Stimulated activated CD8-positive, alpha-beta memory T cell treated with anti-CD3 and anti-CD28 coated beads, Interleukin-12 subunit alpha, Interleukin-12 subunit beta, amount 100 ng/mL, for 24 hours (primary cell): ENCODE data around the gene DNAJC6.
"Not testable (repeated sequence)": the region's sequence is repeated elsewhere in the genome, so short reads cannot be mapped to it uniquely, and the experiment has no call there.

Source experiments
- DNase-seq: peaks from one replicate; pipeline ENCODE4 v3.0.0-alpha.2; 2020; ENCODE audit errors: extremely low read depth

Gene DNAJC6

DNA sequence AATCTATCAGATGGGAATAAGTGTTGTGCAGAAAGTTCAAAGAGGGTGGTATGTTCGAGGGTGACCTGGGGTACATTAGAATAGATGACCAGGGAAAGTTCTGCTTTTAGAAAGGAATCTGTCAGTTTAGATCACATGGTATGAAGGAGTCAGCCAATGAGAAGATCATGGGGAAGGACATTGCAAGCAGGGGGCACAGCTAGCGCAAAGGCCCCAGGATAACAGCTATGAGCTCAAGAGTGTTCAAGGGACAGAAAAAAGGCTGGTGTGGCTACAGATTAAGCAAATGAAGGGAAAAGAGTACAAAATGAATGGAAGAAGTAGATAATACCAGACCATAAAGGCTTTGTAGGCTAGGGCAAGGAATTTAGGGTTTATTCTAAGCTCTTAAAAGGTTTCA, 119.7 kb downstream of the DNAJC6 start:
- DNase-seq = no peak

DNA sequence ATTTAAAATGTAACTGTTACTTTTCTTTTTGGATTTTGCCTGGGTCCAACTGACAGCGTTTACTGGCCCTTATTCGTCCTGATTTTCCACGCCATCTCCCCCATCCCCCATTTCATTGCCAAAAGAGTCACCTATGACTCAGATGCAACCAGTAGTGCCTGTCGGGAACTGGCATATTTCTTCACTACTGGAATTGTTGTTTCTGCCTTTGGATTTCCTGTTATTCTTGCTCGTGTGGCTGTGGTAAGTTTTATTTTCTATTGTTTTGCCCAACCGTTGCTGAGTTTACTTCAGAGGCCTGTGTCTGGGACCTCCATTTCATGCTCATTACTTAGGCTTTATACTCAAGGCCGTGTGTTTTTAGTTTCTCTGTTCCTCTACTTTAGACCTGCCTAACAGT, 120.5 kb downstream of the DNAJC6 start:
- no peak for DNase-seq

DNA sequence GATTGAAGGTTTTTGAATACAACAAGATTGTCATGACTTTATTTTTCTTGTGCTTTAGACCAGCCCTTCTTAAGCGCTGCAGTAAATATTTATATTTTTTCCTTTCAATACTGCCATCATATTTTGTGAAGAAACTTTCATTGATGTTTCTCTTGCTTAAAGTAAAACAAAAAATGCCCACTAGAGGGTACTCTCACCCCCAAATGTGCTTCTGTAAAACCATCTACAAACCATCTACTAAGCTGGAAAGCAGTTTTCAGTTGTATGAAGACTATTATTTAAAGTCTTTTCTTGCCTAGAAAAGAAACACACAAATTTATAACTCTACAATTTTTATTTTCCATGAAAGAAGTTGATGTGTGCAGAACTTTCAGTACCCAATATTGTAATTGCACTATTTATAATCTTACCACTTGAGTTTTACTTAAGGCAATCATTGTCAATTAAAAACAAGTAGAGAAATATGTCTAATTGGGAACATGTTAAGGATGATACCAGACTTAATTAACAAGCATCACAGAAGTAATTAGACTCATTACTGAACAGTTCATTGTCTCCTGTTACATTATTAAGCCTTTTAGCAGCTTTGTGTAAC, 121.9 kb downstream of the DNAJC6 start:
- DNase-seq = no peak

DNA sequence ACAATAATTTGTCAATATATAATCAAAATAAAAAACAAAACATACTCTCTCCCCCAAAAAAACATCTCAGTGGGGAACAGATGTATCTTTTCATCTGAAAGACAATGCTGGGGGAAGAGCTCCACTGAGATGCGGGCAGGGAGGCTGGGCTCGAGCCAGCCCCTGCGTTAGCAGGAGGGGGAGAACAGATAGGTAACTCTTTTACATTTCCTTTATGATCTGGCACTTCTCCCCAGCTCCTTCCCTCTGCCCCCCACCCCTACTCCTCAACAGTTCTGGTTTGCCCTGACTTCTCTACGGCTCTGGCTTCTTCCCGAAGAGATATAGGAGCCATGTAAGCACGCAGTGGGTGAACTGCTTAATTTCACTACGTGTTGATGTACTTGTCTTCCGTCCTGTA, 123.6 kb downstream of the DNAJC6 start:
- DNase-seq = no peak

DNA sequence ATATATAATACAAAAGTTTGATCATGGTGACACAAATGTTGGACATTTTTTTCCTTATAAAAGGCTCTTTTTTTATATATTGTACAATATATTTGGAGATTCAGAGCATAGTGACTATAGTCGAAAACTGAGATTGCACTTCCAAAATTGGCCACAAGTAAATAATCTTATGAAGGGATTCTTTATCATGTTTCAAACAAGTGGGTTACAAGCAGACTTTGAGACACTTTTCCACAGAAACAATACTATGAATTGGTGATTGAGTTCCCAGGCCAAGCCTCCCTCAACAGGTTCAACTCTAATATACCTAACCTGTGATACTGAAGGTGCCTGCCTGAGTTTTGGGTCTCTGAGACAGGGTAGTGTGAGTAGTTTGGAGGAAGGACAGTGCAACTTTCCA, 124.9 kb downstream of the DNAJC6 start:
- DNase-seq = no peak

DNA sequence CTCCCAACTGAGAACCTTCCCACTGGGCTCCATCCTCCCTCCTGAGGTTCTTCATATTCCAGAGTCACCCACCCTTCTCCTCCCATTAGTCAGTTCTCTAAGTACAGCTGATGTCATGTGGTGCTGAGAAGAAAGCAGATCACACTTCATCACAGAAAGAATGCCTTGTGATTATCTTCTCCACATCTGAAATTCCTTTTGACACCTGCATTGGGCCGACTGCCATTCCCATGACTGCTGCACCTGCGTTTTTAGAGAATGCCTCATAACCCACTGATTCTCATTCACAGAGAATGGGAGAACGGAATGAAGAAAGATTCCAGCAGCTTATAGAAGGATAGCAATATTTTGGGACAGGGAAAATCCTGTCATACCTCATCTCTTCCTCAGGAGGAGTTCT, 125.4 kb downstream of the DNAJC6 start:
- no peak for DNase-seq

DNA sequence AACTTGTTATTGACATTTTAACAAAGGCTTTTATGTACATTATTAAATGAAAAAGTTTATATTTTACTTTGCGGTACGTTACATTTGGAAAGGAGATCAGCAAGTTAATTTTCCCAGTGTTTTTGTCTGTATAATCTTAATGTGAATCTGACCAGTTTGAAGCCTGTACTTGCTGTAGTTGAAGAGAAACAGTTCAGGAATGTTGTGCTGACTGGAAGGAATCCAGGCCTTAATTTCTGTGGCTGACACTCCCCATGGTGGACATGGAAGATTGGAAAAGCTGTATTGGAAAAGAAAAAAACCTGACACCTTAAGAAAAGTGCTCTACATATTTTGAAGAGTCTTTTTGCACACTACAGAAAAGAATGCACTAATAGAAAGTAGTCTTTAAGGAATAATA, 126.6 kb downstream of the DNAJC6 start:
- no peak for DNase-seq

DNA sequence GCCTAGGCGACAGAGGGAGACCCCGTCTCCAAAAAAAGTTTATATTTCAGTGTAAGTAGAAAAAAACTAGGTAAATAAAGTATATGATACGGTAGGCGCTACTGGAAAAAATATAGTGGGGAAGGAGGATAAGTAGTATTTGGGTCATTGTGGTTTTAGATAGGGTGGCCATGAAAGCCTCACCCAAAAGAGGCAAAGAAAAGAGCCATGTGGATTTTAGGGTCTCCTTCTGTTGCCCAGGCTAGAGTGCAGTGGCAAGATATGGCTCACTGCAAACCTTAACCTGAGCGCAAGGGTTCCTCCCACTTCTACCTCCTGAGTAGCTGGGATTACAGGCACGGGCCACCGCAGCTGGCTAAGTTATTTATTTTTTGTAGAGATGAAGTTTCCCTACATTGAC, 128.3 kb downstream of the DNAJC6 start:
- no peak for DNase-seq

DNA sequence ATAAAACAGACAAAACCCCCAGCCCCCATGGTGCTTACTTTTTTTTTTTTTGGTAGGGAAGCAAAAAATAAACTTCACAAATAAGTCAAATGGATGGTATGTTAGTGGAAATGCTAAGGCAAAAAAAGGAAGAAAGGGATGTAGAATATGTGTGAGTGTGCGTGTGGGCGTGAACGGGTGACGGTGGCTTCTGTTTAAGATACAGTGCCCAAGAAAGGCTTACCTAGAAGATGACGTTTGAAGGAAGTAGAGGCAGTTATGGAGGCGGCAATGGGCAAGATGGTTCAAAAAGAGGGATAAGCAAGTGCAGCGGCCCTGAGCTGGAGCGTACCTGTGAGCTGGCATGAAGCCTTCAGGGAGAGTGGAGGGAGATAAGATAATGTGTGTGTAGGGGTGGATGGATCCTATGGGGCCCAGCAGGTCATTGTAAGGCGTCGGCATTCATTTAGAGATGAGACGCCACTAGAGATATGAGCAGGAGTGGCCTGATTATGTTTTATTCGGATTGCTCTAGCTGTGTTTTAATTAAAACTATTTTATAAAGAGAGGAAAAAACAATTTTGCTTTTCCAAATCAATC, 131.1 kb downstream of the DNAJC6 start:
- DNase-seq = no peak

DNA sequence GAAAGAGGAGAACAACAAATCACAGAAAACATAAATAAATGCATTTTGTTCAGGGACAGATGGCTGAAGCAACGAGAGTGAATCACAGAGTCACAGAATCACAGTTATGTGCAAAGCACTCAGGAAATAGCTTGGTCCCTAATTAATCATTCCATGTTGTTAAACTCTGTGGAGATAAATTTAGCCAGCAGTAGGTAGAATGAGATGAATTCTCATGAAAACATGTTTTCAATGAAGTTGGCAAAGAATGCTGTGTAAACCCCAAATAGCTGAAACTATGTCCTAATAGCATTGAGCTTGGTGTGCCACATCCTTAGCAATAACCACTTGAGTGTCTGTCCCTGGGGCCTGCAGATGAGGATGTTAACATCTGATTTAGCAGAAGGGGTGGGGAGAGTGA, 131.6 kb downstream of the DNAJC6 start:
- DNase-seq = no peak

DNA sequence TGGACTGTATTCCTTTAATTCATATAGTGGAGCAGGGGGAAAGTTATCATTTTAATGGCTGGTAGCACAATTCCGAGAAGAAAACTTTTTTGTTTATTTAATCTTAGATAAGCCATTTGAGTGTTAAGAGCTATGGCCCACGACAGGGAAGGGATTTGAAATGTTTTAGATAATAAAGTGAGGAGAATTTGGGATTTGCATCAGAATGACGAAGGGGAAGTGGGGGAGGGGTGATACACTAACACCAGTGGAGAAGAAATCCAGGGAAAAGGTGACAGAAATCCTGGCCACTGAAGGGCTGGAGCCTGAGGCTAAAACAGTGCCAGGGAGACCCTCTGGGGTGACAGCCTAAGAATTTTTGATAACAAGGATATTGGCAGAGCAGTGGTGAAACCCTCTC, 132.1 kb downstream of the DNAJC6 start:
- DNase-seq = no peak

DNA sequence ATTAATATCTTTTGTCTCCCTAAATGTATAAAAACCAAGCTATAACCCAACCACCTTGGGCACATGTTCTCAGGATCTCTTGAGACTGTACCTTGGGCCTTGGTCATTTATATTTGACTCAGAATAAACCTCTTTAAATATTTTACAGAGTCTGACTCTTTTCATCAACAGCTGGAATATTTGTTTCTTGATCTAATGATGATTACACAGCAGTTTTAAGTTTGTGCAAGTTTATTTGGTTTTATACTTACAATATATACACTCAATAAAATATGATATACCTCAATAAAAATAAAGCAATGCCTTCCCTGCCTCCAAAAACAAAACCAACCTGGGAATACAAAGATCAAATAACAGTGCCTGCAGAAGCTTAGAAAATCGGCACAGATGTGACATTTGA, 133.1 kb downstream of the DNAJC6 start:
- no peak for DNase-seq

DNA sequence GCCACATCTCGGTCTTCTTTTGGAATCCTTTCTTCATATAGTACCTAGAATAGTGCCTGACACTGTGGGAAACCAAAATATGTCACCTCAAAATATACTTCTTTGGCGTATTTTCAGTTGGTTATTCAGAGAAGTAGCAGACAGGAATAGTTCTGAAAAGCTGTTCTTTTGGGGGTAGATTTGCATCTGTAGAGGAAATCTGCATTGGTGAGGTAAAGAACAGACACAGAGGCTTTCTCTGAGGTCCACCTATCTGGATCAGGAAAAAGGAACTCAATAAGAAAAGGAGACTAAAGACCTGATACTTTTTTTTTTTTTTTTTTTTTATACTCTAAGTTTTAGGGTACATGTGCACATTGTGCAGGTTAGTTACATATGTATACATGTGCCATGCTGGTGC, 134.3 kb downstream of the DNAJC6 start:
- no peak for DNase-seq

DNA sequence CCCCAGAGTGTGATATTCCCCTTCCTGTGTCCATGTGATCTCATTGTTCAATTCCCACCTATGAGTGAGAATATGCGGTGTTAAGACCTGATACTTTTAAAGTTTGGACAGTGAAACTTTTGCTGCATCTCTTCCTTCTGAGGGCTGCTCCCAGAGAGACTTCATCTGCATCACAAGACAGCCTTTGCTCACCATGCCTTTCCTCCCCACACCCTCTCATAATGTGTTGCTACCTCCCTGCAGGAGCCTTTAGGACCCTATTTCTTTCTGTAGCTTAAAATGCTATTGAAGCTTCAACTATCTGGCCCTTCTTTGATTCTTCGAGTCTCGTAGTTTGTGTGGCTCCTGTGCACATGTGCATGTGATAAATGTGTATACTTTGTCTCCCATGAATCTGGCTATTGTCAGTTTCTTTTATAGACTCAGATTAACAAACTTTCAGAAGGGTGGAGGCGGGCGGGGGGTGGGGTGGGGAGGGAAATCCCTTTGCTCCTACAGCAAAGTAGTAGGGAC, 134.8 kb downstream of the DNAJC6 start:
- DNase-seq = no peak

DNA sequence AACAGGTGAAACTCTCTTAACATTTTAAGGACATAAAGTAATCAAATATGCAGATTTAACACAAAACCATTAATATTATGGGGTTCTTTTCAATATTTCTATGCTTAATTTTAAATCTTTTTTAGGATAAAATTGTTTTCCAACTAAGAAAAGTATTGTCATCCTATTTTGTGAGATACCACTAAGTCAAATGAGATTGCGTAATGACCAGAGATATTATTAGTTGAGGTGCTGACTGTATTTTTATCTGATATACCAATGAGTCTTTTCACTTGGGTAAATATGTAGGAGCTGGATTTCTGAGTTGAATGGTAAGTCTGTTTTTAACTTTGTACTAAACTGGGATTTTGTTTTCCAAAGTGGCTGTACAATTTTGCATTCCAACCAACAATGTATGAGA, 136.5 kb downstream of the DNAJC6 start:
- DNase-seq = no peak

DNA sequence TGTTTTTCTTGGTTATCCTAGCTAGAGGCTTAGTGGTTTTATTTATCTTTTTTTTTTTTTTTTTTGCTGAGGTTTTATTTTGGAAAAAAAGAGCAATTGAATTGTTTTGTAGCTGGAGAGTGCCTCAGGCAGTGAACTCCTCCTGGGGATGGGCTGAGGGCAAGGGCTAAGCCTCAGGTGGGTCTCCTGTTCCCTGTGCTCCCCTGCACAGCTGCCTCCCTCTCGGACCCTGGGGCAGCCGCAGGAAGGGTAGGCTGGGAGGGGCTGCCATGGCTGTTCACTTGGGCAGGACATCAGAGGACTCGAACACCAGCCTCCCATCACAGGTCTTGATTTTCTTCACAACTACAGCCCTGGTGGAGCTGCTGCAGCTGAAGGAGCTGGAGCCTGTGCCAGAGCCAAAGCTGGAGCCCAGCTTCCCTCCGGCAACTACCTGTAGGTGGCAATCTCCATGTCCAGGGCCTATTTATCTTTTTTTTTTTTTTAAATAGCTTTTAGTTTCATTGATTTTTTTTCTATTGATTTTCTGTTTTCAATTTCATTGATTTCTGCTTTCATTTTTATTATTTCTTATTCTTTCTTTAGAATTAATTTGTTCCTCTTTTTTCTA, 140.0 kb downstream of the DNAJC6 start:
- no peak for DNase-seq

DNA sequence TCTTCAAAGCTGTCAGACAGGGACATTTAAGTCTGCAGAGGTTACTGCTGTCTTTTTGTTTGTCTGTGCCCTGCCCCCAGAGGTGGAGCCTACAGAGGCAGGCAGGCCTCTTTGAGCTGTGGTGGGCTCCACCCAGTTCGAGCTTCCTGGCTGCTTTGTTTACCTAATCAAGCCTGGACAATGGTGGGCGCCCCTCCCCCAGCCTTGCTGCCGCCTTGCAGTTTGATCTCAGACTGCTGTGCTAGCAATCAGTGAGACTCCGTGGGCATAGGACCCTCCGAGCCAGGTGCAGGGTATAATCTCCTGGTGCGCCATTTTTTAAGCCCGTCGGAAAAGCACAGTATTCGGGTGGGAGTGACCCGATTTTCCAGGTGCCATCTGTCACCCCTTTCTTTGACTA, 146.3 kb downstream of the DNAJC6 start:
- DNase-seq = not testable (repeated sequence)

DNA sequence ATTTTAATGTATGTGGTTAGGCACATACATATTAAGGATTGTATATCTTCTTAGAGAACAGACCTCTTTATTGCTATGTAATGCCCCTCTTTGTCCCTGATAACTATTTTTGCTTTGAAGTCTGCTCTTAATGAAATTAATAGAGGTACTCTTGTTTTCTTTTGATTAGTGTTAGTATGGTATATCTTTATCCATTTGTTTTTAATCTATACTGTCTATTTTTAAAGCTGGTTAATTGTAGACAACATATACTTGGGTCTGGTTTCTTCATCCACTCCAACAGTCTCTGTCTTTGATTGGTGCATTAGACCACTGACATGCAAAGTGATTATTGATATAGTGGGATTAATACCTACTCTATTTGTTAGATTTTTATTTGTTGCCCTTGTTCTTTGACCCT, 147.1 kb downstream of the DNAJC6 start:
- DNase-seq = no peak

DNA sequence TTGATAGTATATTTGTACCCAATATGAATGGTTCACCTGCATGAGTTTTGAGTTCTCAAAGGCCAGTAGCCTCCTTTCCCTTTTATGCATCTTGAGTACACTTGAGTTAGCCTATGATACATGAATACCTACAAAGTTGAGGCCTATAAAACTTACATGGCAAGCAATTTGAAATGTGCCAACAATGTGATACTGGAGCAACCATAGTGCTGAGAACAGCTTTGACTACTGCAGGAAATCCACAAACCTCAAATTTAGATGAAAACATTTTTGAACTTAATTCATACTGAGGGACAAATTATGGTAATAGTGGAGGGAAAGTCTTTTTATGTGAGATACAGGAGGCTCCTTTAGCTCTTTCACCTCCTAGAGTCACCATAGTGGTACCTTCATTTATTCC, 148.5 kb downstream of the DNAJC6 start:
- no peak for DNase-seq

DNA sequence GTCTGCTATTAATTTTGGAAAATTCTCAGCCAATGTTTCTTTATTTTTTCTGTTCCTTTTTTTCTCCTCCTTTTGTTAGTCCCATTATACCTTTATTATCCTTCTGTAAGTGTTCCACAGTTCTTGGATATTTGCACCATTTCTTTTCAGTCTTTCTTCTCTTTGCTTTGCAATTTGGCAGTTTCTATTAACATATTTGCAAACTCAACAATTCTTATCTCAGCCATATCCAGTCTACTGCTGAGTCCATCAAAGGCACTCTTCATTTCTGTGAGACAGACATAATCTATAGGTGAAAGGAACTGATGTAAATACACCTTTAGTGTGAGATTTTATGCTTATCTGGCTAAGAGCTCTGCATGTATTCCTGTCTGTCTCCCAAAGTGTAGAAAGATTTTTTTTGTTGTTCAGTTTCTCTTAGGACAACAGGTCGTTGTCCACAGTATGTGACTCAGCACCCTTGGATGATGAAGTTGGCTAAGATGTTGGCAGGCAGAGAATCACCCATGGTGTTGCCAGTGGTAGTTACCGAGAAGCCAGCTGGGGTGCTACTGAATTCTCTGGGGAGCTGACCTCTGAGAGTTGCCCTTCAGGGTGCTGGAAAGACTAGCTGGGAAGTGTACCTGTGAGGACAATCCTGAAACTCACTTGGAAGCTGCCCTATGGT, 149.5 kb downstream of the DNAJC6 start:
- no peak for DNase-seq

DNA sequence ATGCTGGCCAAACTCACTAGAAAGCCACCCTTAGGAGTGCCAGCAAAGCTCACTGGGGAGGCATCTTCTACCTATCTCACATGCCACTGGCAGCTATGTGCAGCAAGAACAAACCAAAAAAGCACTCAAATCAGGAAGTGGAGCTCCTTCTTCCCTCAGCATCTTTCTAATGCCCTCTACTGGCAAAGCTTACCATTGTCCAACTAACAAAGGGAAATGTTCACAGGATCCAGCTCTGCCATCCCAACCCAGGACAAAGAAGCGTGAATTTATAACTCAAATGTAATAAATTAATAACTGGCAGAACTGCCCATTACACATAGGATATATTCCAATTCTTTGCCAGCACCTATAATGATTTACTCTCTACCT, 150.0 kb downstream of the DNAJC6 start:
- no peak for DNase-seq
